Measurements from ENCODE around the gene IL36A.

The IL36A gene

DNA sequence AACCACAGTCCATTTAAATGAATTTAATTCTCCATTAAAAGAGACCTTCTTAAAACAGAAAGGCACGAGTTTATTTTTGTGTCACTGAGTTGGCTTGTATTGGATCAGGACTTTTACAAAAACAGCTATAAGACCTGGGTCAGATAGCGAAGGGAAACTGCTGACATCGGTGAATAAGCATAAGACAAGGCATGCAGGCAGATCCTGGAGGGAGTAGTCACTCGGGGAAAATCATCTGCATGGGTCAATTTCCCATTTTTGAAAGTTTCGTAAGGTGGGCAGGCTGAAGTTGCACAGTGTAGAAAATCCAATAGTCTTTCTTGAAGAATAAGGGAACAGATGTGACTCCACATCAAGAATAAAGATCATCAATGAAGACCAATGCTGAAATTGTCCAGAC lies 34.5 kb downstream of the IL36A start:
- DNase-seq (ENCODE audit: low spot score), result no peak
- TF ChIP-seq, protein P1, sequence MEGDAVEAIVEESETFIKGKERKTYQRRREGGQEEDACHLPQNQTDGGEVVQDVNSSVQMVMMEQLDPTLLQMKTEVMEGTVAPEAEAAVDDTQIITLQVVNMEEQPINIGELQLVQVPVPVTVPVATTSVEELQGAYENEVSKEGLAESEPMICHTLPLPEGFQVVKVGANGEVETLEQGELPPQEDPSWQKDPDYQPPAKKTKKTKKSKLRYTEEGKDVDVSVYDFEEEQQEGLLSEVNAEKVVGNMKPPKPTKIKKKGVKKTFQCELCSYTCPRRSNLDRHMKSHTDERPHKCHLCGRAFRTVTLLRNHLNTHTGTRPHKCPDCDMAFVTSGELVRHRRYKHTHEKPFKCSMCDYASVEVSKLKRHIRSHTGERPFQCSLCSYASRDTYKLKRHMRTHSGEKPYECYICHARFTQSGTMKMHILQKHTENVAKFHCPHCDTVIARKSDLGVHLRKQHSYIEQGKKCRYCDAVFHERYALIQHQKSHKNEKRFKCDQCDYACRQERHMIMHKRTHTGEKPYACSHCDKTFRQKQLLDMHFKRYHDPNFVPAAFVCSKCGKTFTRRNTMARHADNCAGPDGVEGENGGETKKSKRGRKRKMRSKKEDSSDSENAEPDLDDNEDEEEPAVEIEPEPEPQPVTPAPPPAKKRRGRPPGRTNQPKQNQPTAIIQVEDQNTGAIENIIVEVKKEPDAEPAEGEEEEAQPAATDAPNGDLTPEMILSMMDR (IDR thresholded peaks at IDR 0.05; ENCODE audit: extremely low read depth, missing control alignments), result no peak

DNA sequence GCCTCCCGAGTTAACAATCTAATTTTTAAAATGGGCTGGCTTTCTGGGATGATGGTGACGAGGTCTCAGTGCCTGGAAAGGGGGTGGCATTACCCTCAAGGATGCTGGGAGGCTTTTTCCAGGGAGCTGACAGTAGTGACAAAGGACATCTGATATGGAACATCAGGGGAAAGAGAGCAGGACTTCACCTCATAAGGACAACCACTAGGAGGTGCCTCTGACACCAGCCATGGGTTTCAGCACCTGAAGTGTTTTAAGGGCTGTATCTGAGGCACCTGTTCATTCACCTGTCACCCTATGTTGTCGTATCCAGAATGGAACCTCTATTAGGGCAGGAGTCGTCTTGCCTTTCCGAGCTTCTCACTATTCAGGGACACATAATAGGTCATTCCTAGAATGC lies 36.6 kb downstream of the IL36A start:
- TF ChIP-seq, protein P1 (IDR thresholded peaks at IDR 0.05; ENCODE audit: extremely low read depth, missing control alignments), result no peak
- DNase-seq (ENCODE audit: low spot score), result no peak

DNA sequence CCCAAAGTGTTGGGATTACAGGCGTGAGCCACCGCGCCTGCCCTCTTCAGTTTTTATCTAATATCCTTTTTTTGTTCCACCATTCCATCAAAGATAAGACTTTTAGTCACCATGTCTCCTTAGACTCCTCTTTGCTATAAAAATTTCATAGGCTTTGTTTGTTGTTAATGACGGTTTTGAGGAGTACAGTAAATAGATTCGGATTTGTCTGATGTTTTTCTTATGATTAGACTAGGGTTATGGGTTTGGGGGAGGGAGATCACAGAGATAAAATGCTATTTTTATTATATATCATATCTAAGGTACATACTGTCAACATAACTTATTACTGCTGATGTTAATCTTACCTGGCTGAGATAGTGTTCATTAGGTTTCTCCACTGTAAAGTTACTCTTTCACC lies 41.2 kb downstream of the IL36A start:
- DNase-seq (ENCODE audit: low spot score), result no peak
- TF ChIP-seq, protein P1 (IDR thresholded peaks at IDR 0.05; ENCODE audit: extremely low read depth, missing control alignments), result no peak

DNA sequence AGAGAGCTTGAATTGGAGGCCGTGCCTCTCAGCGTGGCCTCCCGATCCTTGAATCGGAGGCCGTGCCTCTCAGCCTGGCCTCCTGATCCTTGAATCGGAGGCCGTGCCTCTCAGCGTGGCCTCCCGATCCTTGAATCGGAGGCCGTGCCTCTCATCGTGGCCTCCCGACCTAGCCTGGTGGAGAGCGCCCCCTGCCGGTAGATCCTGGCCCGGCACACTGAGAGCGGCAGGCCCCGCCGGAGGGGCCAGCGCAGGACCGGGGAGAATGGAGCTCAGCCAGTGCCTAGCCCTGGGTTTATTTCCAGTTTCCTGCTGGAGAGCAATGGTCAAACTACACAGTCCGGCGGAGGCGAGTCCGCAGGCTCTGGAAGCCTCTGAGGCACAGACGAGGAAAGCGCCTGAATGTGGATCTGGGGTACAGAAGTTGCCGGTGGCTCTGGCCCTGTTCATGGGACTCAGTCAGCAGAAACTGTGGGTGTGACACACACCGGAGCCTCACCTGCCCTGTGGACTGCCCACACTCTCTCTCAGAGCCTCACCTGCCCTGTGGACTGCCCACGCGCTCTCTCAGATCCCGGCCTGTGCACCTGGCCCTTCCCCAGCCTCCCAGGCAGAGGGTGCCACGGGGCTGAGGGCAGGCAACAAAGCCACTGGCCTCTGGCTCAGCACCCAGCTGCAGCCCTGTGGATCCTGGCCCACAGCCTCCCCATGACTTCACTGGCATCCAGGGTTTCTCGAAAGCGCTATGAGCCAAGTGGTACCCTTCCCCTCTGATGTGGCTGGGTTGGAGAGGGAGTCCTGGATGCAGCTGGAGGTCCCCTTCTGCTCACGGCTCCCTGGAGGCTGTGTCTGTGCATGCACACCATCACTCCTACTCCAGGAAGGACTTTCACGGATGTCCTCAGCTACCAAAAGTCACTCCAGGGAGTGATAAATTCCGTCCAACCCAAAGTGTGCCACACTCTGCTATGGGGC lies 45.9 kb downstream of the IL36A start:
- DNase-seq (ENCODE audit: low spot score), result no peak
- TF ChIP-seq, protein P1 (IDR thresholded peaks at IDR 0.05; ENCODE audit: extremely low read depth, missing control alignments), result no peak

DNA sequence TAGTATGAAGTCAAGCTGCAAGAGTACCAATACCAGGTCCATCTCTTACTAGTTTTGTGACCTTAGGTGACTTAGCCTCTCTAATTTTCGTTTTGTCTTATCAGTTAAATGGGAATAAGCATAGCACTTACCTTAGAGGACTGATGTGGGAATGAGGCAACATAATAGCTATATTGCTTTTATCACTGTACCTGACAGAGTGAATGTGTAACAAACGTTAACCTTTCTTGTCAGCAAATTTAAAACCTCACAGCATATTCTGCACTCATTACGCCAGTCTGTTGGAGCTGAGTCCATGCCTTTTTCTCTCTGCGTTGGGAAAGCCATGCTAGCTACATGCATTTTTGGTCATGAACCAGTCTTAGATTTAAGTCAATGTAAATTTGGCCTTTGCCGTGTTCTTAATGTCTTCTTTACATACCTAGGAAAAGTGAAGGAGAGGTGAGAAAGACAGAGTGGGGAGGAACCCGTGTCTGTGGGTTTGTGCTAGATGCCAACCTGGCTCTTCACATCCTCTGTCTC lies 47.2 kb downstream of the IL36A start, which contains the start of gene IL36B:
TSS of gene IL36B (minus strand) at position 472 of the 522 bp plus-strand sequence.
- DNase-seq (ENCODE audit: low spot score), result no peak
- TF ChIP-seq, protein P1 (IDR thresholded peaks at IDR 0.05; ENCODE audit: extremely low read depth, missing control alignments), result no peak

DNA sequence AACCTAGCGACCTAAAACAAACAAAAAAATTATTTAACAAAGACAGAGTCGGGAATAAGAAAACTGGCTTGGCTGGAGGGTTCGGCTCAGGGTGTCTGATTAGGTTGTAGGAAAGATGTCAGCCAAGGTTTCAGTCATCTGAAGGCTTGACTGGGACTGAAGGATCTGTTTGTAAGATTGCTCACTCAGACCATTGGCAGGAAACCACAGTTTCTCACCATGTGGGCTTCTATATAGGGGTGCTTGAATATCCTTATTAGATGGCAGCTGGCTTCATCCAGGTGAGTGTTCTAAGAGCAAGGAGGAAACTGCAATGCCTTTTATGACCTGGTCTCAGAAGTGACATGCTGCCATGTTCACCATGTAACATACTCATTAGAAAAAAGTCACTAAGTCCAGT lies 48.4 kb downstream of the IL36A start:
- no peak for DNase-seq (ENCODE audit: low spot score)
- TF ChIP-seq, protein P1 (IDR thresholded peaks at IDR 0.05; ENCODE audit: extremely low read depth, missing control alignments), result no peak

DNA sequence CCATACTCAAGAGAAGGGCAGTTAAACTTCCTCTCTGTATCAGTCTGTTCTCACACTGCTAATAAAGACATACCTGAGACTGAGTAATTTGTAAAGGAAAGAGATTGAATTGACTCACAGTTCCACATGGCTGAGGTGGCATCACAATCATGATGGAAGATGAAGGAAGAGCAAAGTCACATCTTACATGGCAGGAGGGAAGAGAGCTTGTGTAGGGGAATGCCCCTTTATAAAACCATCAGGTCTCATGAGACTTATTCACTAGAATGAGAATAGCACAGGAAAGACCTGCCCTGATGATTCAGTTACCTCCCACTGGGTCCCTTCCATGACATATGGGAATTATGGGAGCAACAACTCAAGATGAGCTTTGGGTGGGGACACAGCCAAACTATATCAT lies 48.8 kb downstream of the IL36A start:
- no peak for DNase-seq (ENCODE audit: low spot score)
- TF ChIP-seq, protein P1 (IDR thresholded peaks at IDR 0.05; ENCODE audit: extremely low read depth, missing control alignments), result no peak

Data from GM20000 (cell line).